K562 (cell line): Measurements from ENCODE around the gene PTPRU.

Experiments
- ADNP ChIP-seq: fragments of 200-800 bp; sonication (Bioruptor generic); IDR thresholded peaks from 2 replicates; pipeline ENCODE4 v1.6.1; 2016; ENCODE audit warnings: missing genetic modification characterization, missing compliant biosample characterization
- CHD1 ChIP-seq: fragments of 200-600 bp; sonication (generic); IDR thresholded peaks from one replicate; pipeline ENCODE4 v1.6.1; 2012; ENCODE audit warnings: mild to moderate bottlenecking, moderate library complexity, low read length, inconsistent platforms
- CTCF ChIP-seq, 3 experiments: IDR thresholded peaks in 2 of 3; conservative IDR thresholded peaks in 1 of 3; 2 replicates each; pipeline ENCODE4 v1.5.1; 2011 to 2012; ENCODE audit warnings: low read length in 3 of 3, mild to moderate bottlenecking in 3 of 3, control low read depth in 2 of 3, improper control_type of control experiment in 1 of 3, inconsistent platforms in 1 of 3, low read depth in 1 of 3, mixed read lengths in 1 of 3, moderate library complexity in 1 of 3; ENCODE audit not compliant: insufficient read depth in 2 of 3
- KLF1 ChIP-seq: fragments of 450-650 bp; IDR thresholded peaks from 2 replicates; pipeline ENCODE4 v1.6.1; 2016; ENCODE audit warnings: missing genetic modification characterization, missing compliant biosample characterization
- PML ChIP-seq: IDR thresholded peaks from 2 replicates; pipeline ENCODE4 v1.6.1; 2012; ENCODE audit warnings: low read length, inconsistent platforms
- POLR2A ChIP-seq: fragments of 450-650 bp; conservative IDR thresholded peaks from 2 replicates; pipeline ENCODE4 v1.6.1; 2016
- SMAD2 ChIP-seq: fragments of 150-350 bp; IDR thresholded peaks from 2 replicates; pipeline ENCODE4 v1.6.1; 2014; ENCODE audit warnings: low read depth, mild to moderate bottlenecking, low read length
- SMAD4 ChIP-seq: fragments of 250-450 bp; sonication (Bioruptor Pico); conservative IDR thresholded peaks from 2 replicates; pipeline ENCODE4 v1.8.0; 2021; ENCODE audit warnings: inconsistent platforms, mild to moderate bottlenecking, moderate library complexity
- TAF1 ChIP-seq: IDR thresholded peaks from 2 replicates; pipeline ENCODE4 v1.6.1; 2011; ENCODE audit warnings: mild to moderate bottlenecking, low read length, moderate library complexity; ENCODE audit not compliant: insufficient read depth, control insufficient read depth, severe bottlenecking; ENCODE audit errors: extremely low read depth
- TCF7 ChIP-seq: sonication (generic); IDR thresholded peaks from 2 replicates; pipeline ENCODE4 v1.6.1; 2016; ENCODE audit warnings: antibody characterized with exemption, borderline replicate concordance
- TCF7L2 ChIP-seq: fragments of 150-350 bp; IDR thresholded peaks from 2 replicates; pipeline ENCODE4 v1.6.1; 2016; ENCODE audit warnings: low read depth, mild to moderate bottlenecking, low read length, moderate library complexity
- ZBTB26 ChIP-seq: fragments of 450-650 bp; formaldehyde crosslinking; IDR thresholded peaks from 2 replicates; pipeline ENCODE4 v1.4.0; 2022; ENCODE audit warnings: missing genetic modification characterization
- ZBTB34 ChIP-seq: fragments of 250-450 bp; sonication (Bioruptor Pico); IDR thresholded peaks from 2 replicates; pipeline ENCODE4 v1.8.0; 2021; ENCODE audit warnings: mild to moderate bottlenecking, moderate library complexity

GRCh38 chr1:29197993-29198392, 38.3 kb upstream of the PTPRU start:
- TF ChIP-seq SMAD4 (CRISPR knock-in tag) (no peak), TCF7L2 (no peak), CHD1 (no peak), TCF7 (no peak), PML (no peak), CTCF (IDR thresholded peaks at IDR 0.05 in 2 of 3, conservative IDR thresholded peaks at IDR 0.05 in 1 of 3; ENCODE audit: insufficient read depth in 2 of 3, low read depth in 1 of 3, low read length in 3 of 3) (no peak), ZBTB26 (no peak), TAF1 (no peak), ZBTB34 (CRISPR knock-in tag) (no peak), ADNP (no peak), SMAD2 (no peak), KLF1 (tag) (no peak), POLR2A (no peak)
